ENCODE data around the gene CDC37. TPM values are rescaled to one million over a fixed set of nuclear protein-coding genes. Genes with fewer than 3 reads are reported as not detected.

Gene CDC37
- total and polyA plus RNA-seq, 11 donors, result 108 to 282 (median 141) TPM

DNA sequence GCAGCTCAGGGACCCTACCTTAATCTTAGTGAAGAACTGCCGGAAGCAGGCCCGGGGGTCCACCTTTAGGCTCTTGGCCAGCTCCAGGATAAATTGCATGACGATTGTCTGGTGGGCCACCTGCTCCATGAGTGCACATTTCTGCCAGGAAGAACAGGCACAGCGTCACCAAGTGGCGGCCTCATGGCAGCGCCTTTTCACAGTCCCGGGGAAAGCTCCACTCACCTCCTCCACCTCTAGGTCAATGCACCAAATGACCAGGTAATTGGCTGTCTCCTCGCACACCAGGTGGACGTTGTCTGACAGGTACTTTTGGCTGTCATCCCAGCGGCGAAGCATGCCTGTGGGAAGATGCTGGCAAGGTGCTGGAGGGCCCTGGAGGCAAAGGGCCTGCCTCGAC, 8.3 kb downstream of the CDC37 start:
- ATAC-seq (no peak), DNase-seq (no peak)
- WGBS, 4 donors, result 91 to 94% (median 93%) methylated on average over 8 to 12 of the region's 12 CpGs
- no peak for TF ChIP-seq POLR2A (IDR thresholded peaks at IDR 0.05)
- TF ChIP-seq, protein P1, sequence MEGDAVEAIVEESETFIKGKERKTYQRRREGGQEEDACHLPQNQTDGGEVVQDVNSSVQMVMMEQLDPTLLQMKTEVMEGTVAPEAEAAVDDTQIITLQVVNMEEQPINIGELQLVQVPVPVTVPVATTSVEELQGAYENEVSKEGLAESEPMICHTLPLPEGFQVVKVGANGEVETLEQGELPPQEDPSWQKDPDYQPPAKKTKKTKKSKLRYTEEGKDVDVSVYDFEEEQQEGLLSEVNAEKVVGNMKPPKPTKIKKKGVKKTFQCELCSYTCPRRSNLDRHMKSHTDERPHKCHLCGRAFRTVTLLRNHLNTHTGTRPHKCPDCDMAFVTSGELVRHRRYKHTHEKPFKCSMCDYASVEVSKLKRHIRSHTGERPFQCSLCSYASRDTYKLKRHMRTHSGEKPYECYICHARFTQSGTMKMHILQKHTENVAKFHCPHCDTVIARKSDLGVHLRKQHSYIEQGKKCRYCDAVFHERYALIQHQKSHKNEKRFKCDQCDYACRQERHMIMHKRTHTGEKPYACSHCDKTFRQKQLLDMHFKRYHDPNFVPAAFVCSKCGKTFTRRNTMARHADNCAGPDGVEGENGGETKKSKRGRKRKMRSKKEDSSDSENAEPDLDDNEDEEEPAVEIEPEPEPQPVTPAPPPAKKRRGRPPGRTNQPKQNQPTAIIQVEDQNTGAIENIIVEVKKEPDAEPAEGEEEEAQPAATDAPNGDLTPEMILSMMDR (IDR thresholded peaks at IDR 0.05), result no peak
- peaks cover 3 to 36% (median 22%) of the 10 kb centered on the region in 12 donors for H3K4me1 ChIP-seq
- peaks cover 5 to 68% (median 55%) of the 10 kb centered on the region in 9 donors for H3K36me3 ChIP-seq
- no peaks in the 10 kb centered on the region for H3K9me3 ChIP-seq
- no peak overlapping the region for H3K4me3 ChIP-seq
- no peak overlapping the region for H3K27ac ChIP-seq
- H3K27me3 ChIP-seq, result no peaks in the 10 kb centered on the region
- intact Hi-C loops (cut with DNase I), result no loop called here

DNA sequence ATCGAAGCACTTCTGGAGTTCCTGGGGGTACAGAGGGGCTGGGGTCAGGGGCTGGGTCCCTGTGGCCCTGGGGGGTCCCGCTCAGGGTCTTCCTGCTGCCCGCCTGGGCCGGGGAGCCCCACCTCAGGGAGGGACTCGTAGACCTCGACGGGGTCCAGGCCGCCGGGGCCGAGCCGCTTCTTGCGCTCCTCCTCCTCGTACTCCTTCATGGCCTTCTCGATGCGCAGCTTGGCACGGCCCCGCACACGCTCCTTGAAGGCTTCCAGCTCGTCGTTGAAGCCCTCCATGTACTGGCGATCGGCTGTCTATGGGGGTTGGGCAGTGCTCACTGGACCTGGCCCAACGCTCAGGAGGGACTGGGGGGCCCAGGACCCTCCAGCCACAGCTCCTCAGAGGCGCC, 10.2 kb downstream of the CDC37 start:
- Histone ChIP-seq H3K27ac (no peak overlapping the region), H3K36me3 (peaks cover 5 to 62% (median 50%) of the 10 kb centered on the region in 9 donors), H3K9me3 (no peaks in the 10 kb centered on the region), H3K27me3 (no peaks in the 10 kb centered on the region), H3K4me3 (no peak overlapping the region), H3K4me1 (peaks cover 0 to 30% (median 9%) of the 10 kb centered on the region in 12 donors)
- DNase-seq (no peak), ATAC-seq (no peak)
- TF ChIP-seq, protein P1 (IDR thresholded peaks at IDR 0.05), result no peak
- TF ChIP-seq POLR2A (IDR thresholded peaks at IDR 0.05), result no peak
- WGBS, 4 donors, result 93% methylated on average over 23 to 24 of the region's 24 CpGs
- intact Hi-C loops (cut with DNase I), result loop anchor here in 1 of 10 donors (2.0 kb wide), 1 partner anchor 132 kb away; no protein-coding TSS in a partner anchor

DNA sequence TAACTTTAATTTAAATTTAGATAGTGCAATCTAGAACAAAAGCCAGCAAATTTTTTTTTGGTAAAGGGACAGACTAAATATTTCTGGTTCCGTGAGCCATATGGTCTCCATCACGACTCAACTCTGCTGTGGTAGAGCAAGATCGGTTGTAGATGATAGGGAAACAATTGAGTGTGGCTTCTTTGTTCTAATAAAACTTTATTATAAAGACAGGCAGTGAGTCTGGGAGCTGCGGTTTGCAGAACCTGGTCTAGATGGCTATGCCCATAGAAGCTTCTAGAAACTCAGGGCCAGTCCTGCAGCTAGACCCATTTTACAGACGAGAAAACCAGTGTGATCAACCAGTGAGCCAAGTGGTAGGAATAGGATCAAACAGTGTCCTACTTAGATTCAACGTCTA, 11.2 kb downstream of the CDC37 start:
- TF ChIP-seq POLR2A (IDR thresholded peaks at IDR 0.05), result no peak
- TF ChIP-seq, protein P1 (IDR thresholded peaks at IDR 0.05), result no peak
- Histone ChIP-seq H3K9me3 (no peaks in the 10 kb centered on the region), H3K27me3 (no peaks in the 10 kb centered on the region), H3K4me1 (peaks cover 0 to 20% (median 6%) of the 10 kb centered on the region in 12 donors), H3K27ac (no peak overlapping the region), H3K4me3 (no peak overlapping the region), H3K36me3 (peaks cover 5 to 59% (median 50%) of the 10 kb centered on the region in 9 donors)
- WGBS, 4 donors, result 86 to 88% (median 87%) methylated on average over 6 of the region's 6 CpGs
- ATAC-seq (no peak), DNase-seq (no peak)
- intact Hi-C loops (cut with DNase I), result loop anchor here in 1 of 10 donors (2.0 kb wide), 1 partner anchor 131 kb away; no protein-coding TSS in a partner anchor

DNA sequence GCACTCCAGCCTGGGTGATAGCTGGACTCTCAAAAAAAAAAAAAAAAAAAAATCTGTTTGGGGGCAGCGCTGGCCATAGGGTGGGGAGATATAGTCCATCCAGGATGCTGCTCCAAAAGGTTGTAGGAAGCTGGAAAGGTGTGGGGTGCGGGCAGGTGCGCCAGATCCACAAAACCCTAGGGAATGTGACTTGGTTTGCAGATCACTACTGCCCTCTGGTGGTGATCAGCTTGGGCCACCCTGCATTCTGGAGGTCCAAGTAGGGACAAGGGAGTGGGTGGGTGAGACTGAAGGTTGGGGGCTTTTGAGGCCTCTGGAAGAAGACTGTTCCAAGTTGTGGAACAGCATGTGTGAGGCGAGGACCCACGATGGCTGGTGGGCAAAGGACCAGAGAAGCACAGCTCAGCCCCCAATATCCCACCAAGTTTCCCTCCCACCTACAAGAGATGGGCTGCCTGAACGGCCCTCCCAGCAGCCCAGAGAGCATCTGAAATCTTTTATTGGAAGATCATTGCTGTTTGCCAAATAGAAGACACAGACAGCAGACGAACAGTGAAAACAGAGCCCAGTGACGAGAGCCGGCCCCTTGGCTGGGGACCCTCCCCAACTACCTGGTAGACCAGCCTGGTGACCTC, 12.6 kb downstream of the CDC37 start:
- Histone ChIP-seq H3K9me3 (no peaks in the 10 kb centered on the region), H3K4me1 (peaks cover 0 to 13% (median 6%) of the 10 kb centered on the region in 12 donors), H3K27ac (no peak overlapping the region), H3K36me3 (peaks cover 5 to 55% (median 50%) of the 10 kb centered on the region in 9 donors), H3K4me3 (no peak overlapping the region), H3K27me3 (no peaks in the 10 kb centered on the region)
- peak in 4 of 5 donors; percentile 61 to 70 (median 63) for DNase-seq
- intact Hi-C loops (cut with DNase I), result loop anchor here in 6 of 10 donors (1.0 to 2.0 kb wide), 5 partner anchors 121 to 460 kb away; no protein-coding TSS in a partner anchor
- TF ChIP-seq, protein P1 (IDR thresholded peaks at IDR 0.05), result peak; percentile 76 to 84 (median 80)
- no peak for TF ChIP-seq POLR2A (IDR thresholded peaks at IDR 0.05)
- peak; percentile 27 to 66 (median 54) for ATAC-seq
- 47 to 56% (median 55%) methylated on average over 9 of the region's 9 CpGs for WGBS, 4 donors

Data from heart left ventricle (tissue), 16 donors.